Thyroid gland (tissue), 4 donors: ENCODE data around the gene RPA3.

Source experiments
- POLR2A ChIP-seq, 2 donors: fragments of 450-650 bp; IDR thresholded peaks; one replicate each; pipeline ENCODE4 v1.6.1; 2017; ENCODE audit warnings: antibody characterized with exemption in 2 of 2, mild to moderate bottlenecking in 2 of 2, moderate library complexity in 1 of 2
- TF ChIP-seq, protein P1 (sequence below), 6 experiments: fragments of 200-600 bp in 3 of 6; fragments of 450-650 bp in 3 of 6; sonication (generic) in 3 of 6; IDR thresholded peaks; one replicate each; pipeline ENCODE4 v1.5.1; 2016 to 2019; ENCODE audit warnings: antibody characterized with exemption in 6 of 6, mild to moderate bottlenecking in 2 of 6, inconsistent platforms in 1 of 6, moderate library complexity in 1 of 6

DNA sequence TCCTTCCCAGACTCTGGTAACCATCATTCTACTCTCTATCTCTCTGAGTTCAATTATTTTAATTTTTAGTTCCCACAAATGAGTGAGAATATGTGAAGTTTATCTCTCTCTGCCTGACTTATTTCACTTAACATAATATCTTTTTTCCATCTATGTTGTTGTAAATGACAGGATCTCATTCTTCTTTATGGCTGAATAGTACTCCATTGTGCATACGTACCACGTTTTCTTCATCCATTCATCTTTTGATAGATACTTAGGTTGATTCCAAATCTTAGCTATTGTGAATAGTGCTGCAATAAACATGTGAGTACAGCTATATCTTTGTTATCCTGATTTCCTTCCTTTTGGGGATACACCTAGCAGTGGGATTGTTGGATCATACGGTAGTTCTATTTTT, 23.9 kb downstream of the RPA3 start:
- TF ChIP-seq, protein P1, sequence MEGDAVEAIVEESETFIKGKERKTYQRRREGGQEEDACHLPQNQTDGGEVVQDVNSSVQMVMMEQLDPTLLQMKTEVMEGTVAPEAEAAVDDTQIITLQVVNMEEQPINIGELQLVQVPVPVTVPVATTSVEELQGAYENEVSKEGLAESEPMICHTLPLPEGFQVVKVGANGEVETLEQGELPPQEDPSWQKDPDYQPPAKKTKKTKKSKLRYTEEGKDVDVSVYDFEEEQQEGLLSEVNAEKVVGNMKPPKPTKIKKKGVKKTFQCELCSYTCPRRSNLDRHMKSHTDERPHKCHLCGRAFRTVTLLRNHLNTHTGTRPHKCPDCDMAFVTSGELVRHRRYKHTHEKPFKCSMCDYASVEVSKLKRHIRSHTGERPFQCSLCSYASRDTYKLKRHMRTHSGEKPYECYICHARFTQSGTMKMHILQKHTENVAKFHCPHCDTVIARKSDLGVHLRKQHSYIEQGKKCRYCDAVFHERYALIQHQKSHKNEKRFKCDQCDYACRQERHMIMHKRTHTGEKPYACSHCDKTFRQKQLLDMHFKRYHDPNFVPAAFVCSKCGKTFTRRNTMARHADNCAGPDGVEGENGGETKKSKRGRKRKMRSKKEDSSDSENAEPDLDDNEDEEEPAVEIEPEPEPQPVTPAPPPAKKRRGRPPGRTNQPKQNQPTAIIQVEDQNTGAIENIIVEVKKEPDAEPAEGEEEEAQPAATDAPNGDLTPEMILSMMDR (IDR thresholded peaks at IDR 0.05), result no peak
- no peak for TF ChIP-seq POLR2A (IDR thresholded peaks at IDR 0.05)
